HG02970 (cell line): ENCODE measurements around the gene ZNF415.
"Not testable (repeated sequence)": the region's sequence is repeated elsewhere in the genome, so short reads cannot be mapped to it uniquely, and the experiment has no call there.

Experiments
- ATAC-seq: cut with Tn5 transposase; IDR thresholded peaks from one replicate; pipeline ENCODE4 v1.9.1; 2021; ENCODE audit warnings: mild to moderate bottlenecking, moderate library complexity, moderate number of reproducible peaks; ENCODE audit not compliant: unreplicated experiment, low FRiP score

Gene ZNF415

GRCh38 chr19:53103234-53104203, 29.2 kb downstream of the ZNF415 start, which contains the start of gene ZNF160:
Gene ZNF160 (minus strand): TSS chr19:53103422. CDS start chr19:53086276, 17,146 bp downstream.
- peak; percentile 96 for ATAC-seq

DNA sequence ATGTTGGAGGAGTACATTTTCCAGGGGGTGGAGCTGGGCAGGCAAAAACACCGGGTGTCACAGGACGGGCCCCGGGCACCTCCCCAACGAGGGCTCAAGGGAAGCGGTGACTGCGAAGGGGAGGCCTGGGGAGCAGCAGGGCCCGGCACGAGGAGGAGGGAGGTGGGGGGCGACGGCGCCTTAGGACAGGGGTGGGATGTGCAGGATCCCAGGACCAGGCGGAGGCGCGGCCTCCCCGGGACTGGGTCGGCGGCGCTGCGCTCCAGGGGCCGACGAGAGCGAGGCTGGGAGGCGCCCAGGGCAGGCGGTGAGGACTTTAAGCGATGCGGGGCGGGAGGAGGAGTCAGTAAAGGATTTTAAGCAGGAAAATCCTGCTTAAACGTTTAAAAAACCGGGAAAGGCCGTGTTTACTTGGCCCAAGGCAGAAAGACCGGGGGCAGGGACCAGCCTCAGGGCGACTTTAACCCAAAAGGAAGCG, 29.9 kb downstream of the ZNF415 start:
- ATAC-seq = no peak

- no peak for ATAC-seq
Observed at GRCh38 chr19:53102206-53102755, 30.4 kb downstream of the ZNF415 start.

GRCh38 chr19:53101518-53101917, 31.2 kb downstream of the ZNF415 start:
- no peak for ATAC-seq

DNA sequence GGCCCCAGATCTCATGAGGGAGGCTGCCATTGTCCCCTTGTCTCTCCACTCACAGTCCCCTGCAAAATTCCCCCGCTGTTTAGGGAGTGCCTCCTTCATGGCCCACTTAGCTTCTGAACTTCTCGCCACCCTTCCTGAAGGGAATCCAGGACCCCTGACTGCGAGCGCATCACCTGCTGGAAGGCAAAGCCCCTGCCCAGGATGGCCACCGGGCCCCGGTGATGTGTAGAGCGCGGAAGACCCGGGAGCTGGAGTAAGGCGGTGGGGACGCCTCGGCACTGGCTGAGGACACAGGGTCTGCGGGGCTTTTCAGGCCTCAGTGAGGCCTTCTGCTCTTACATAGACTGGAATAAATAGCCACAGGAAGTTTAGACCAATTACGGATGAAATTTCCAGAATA, 34.1 kb downstream of the ZNF415 start:
- not testable (repeated sequence) for ATAC-seq

- ATAC-seq = not testable (repeated sequence)
Observed at GRCh38 chr19:53096982-53097690, 35.6 kb downstream of the ZNF415 start.

GRCh38 chr19:53096579-53096978, 36.1 kb downstream of the ZNF415 start:
- not testable (repeated sequence) for ATAC-seq

GRCh38 chr19:53094754-53095575, 37.7 kb downstream of the ZNF415 start:
- no peak for ATAC-seq

GRCh38 chr19:53092723-53093122, 40.0 kb downstream of the ZNF415 start:
- ATAC-seq = no peak

- no peak for ATAC-seq
Observed at GRCh38 chr19:53091413-53092254, 41.1 kb downstream of the ZNF415 start.

DNA sequence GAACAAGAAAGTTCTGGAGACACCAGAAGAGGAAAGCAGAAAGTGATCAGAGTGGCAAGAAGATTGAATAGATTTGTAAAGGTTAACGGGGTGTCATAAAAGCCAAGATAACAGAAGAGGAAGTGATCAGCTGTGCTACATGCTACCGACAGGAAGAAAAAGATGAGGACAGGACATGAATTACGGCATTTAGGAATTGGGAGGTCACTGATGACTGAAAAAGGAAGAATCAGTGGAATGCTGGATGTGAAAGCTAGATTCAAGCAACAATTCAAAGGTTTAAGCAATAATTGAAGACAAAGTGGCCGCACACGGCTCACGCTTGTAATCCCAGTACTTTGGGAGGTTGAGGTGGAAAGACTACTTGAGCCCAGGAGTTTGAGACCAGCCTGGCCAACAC, 44.6 kb downstream of the ZNF415 start:
- ATAC-seq = no peak

DNA sequence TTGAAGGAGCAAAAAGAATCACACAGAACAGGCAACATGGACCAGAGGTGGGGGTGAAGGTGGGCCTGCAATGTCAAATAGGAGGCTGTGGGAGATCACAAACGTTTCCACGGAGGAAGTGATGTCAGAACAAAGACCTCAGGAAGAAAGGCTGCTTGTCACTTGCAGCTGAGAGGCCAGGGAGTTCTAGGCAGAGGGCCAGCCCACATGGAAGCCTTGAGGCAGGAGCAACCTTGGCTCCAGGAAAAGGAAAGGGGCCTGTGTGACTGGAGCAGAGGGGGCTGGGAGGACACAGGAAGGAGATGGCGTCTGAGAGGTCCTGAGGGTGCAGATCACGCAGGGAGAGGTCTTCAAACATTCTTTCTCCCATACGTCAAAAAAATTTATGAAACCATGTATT, 45.8 kb downstream of the ZNF415 start:
- no peak for ATAC-seq

DNA sequence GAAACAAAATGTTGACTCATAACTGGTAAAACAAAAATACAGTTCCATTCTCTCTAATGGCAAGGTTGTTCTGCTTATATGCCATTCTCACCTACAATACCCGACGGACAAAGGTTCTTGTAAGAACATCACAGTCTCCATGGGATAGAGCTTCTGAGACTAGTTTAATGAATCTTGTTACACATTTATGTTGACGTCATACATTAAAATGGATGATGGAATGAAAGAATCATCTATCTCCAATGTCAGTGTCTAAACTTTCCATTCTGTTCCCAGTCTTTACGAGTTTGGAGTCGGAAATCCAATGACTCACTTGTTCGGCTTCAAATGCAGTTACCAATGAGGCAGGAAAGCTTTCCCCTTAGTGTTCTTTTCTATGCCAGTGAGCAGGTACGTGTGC, 47.2 kb downstream of the ZNF415 start:
- no peak for ATAC-seq

- ATAC-seq = no peak
Observed at GRCh38 chr19:53082929-53083328, 49.8 kb downstream of the ZNF415 start.

DNA sequence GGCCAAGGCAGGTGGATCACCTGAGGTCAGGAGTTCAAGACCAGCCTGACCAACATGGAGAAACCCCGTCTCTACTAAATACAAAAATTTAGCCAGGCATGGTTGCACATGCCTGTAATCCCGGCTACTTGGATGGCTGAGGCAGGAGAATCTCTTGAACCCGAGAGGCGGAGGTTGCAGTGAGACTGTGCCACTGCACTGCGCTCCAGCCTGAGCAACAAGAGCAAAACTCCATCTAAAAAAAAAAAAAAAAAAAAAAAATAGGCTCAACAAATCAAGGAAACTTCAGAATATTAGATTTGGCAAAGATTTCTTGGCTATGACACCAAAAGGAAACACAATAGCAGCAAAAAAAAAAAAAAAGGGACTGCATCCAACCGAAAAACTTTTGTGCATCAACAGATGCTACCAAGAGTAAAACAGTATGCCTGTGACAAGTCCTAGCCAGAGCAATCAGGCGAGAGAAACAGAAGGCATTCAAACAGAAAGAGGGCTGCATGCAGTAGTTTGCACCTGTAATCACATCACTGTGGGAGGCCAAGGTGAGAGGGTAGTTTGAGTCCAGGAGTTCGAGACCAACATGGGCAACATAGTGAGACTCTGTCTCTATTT, 53.3 kb downstream of the ZNF415 start:
- ATAC-seq = no peak

DNA sequence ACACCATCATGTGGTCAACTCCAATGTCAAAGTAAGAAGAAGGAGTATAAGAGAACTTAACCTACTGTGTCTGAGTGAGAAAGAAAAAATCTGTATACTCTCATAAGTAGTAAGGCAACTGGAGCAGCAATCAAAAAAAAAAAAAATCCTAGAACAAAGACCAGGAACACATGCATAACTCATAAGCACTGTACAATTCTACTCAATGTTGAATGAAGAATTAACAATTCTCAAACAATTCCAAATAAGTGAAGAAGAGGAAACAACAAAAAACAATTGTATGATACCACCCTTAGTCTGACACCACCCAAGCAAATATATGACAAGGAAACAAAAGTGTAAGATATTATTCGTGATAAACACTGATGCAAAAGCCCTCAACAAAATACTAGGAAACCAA, 54.0 kb downstream of the ZNF415 start:
- ATAC-seq = no peak

- ATAC-seq = no peak
Observed at GRCh38 chr19:53076984-53077383, 55.7 kb downstream of the ZNF415 start.

DNA sequence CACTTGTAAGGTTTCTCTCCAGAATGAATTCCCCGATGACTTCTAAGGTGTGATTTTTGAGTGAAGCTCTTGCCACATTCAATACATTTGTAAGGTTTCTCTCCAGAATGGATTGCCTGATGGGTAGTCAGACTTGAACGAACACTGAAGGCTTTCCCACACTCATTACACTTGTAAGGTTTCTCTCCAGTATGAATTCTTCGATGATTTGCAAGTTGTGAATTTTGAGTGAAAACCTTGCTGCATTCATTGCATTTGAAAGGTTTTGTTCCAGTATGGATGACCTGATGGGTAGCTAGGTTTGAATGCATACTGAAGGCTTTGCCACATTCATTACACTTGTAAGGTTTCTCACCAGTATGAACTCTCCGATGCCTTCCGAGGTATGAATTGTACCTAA, 63.9 kb downstream of the ZNF415 start:
- no peak for ATAC-seq

- ATAC-seq = no peak
Observed at GRCh38 chr19:53068199-53068598, 64.5 kb downstream of the ZNF415 start.
